Activated CD4-positive, alpha-beta memory T cell treated with anti-CD3 and anti-CD28 coated beads for 36 hours (primary cell): ENCODE data around the gene MRPL36. TPM values are rescaled to one million over a fixed set of nuclear protein-coding genes. Genes with fewer than 3 reads are reported as not detected.

Experiments used
- CTCF ChIA-PET: fragments of 350-600 bp; sonication (Branson Sonifier 250); formaldehyde crosslinking; loops from one replicate; lab custom pipeline; 2021; ENCODE audit warnings: antibody characterized with exemption, inconsistent platforms; lab: Charles Lee
- POLR2A ChIA-PET: fragments of 350-600 bp; sonication (Branson Sonifier 250); formaldehyde crosslinking; loops from one replicate; lab custom pipeline; 2021; ENCODE audit warnings: antibody characterized with exemption; lab: Charles Lee
- DNase-seq: peaks from one replicate; pipeline ENCODE4 v3.0.0-alpha.2; 2020
- H3K27ac Mint-ChIP-seq: one replicate; pipeline ENCODE4 v1.8.0; 2021; ENCODE audit warnings: mixed read lengths
- H3K27me3 Mint-ChIP-seq: one replicate; pipeline ENCODE4 v1.8.0; 2021; ENCODE audit warnings: mixed read lengths
- H3K36me3 Mint-ChIP-seq: one replicate; pipeline ENCODE4 v1.8.0; 2021; ENCODE audit warnings: mixed read lengths
- H3K4me1 Mint-ChIP-seq: one replicate; pipeline ENCODE4 v1.8.0; 2021; ENCODE audit warnings: low read depth, mixed read lengths
- H3K4me3 Mint-ChIP-seq: one replicate; pipeline ENCODE4 v1.8.0; 2021; ENCODE audit warnings: mild to moderate bottlenecking, mixed read lengths
- H3K9me3 Mint-ChIP-seq: one replicate; pipeline ENCODE4 v1.8.0; 2021; ENCODE audit warnings: mixed read lengths
- intact Hi-C: fragments of 100-400 bp; cut with micrococcal nuclease; formaldehyde crosslinking; loops from one replicate; pipeline ENCODE4 v1.15.1; 2023
- total RNA-seq, 2 experiments: library from RNA; stranded (reverse); gene quantifications; one replicate each; pipeline ENCODE4 v1.2.3, GENCODE V29; 2021

The MRPL36 gene
- total RNA-seq, 2 experiments from 2014 or later = 60.8 to 64.7 TPM

- ChIA-PET POLR2A (no interaction called here), CTCF (no interaction called here)
- Mint-ChIP-seq H3K36me3 (no peaks in the 10 kb centered on the region), H3K4me3 (no peak overlapping the region), H3K27ac (no peak overlapping the region), H3K27me3 (peaks cover 3% of the 10 kb centered on the region), H3K4me1 (no peaks in the 10 kb centered on the region), H3K9me3 (no peaks in the 10 kb centered on the region)
- intact Hi-C loops = no loop called here
- DNase-seq = no peak
Observed at GRCh38 chr5:1769752-1770442, 29.7 kb downstream of the MRPL36 start.

DNA sequence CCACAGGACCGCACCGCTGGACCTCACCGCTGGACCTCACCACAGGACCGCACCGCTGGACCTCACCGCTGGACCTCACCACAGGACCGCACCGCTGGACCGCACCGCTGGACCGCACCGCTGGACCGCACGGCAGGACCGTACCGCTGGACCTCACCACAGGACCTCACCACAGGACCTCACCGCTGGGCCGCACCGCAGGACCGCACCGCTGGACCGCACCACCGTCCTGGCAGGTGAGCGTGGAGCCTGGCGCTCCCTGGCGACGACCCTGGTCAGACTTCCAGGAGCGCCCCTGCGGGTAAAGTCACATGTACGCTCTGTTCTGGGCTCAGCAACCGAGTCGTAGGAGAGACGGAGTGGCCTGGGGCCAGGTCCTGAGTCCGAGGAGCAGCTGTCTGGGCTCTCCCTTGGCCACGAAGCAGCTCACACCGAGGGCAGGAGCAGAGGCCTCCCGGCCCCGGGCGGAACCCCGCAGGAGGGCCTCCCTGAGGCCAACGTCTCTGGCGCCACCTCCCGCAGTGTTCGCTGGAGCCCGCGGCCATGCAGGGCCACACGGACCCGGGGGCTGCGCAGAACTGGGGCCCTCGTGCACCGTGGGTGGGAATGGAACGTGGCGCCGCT, 30.5 kb downstream of the MRPL36 start:
- no peak for DNase-seq
- Mint-ChIP-seq H3K4me3 (no peak overlapping the region), H3K27me3 (peaks cover 5% of the 10 kb centered on the region), H3K4me1 (no peaks in the 10 kb centered on the region), H3K27ac (no peak overlapping the region), H3K36me3 (no peaks in the 10 kb centered on the region), H3K9me3 (no peaks in the 10 kb centered on the region)
- ChIA-PET CTCF (no interaction called here), POLR2A (no interaction called here)
- intact Hi-C loops = no loop called here

DNA sequence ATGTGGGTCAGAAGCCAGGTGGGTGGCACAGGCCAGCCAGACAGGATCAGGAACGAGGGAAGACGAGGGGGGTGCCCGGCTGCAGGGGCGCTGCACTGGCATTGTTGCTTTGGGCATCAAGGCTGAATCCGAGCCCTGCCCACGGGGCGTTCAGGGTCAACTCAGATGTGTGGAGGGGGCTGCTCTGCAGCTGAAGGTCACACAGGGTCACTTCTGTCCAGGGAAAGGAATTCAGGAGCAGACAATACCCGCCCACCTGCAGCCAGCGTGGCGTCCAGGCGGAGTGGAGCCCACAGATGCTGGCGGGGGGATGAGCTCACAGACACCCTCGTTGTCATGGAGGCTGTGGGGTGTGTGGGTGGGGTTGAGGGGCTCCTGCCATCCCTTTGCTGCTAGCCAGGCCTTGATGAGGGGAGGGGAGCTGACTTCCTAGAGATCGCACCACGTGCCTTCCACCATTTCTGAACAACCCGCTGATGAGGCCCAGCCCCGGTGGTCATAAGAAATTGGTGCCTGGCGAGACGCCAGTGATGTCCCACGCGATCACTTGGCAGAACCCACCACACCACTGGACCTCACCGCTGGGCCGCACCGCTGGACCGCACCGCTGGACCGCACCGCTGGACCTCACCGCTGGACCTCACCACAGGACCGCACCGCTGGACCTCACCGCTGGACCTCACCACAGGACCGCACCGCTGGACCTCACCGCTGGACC, 31.2 kb downstream of the MRPL36 start:
- H3K36me3 Mint-ChIP-seq = no peaks in the 10 kb centered on the region
- CTCF ChIA-PET = no interaction called here
- H3K27me3 Mint-ChIP-seq = peaks cover 9% of the 10 kb centered on the region
- intact Hi-C loops = no loop called here
- DNase-seq = no peak
- POLR2A ChIA-PET = no interaction called here
- H3K27ac Mint-ChIP-seq = no peak overlapping the region
- H3K4me3 Mint-ChIP-seq = no peak overlapping the region
- no peaks in the 10 kb centered on the region for H3K9me3 Mint-ChIP-seq
- no peaks in the 10 kb centered on the region for H3K4me1 Mint-ChIP-seq

- Mint-ChIP-seq H3K27me3 (peaks cover 9% of the 10 kb centered on the region), H3K36me3 (no peaks in the 10 kb centered on the region), H3K9me3 (no peaks in the 10 kb centered on the region), H3K4me1 (no peaks in the 10 kb centered on the region), H3K4me3 (no peak overlapping the region), H3K27ac (no peak overlapping the region)
- CTCF ChIA-PET = no interaction called here
- POLR2A ChIA-PET = no interaction called here
- DNase-seq = no peak
- intact Hi-C loops = no loop called here
Observed at GRCh38 chr5:1767524-1768282, 31.9 kb downstream of the MRPL36 start.

DNA sequence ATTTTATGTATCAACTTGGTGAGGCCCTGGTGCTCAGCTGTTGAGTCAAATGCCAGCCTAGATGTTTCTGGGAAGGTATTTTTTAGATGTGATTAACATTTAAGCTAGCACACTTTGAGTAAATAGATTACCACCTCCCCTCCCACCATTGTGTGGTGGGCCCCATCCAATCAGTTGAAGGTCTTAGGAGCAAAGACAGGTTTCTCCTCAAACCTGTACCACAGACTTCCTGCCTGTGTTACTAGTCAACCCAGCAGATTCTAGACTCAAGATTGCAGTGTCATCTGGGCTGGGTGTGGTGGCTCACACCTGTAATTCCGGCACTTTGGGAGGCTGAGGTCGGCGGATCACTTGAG, 33.8 kb downstream of the MRPL36 start:
- no peaks in the 10 kb centered on the region for H3K9me3 Mint-ChIP-seq
- CTCF ChIA-PET = no interaction called here
- no peaks in the 10 kb centered on the region for H3K36me3 Mint-ChIP-seq
- H3K27me3 Mint-ChIP-seq = peaks cover 14% of the 10 kb centered on the region
- no peak overlapping the region for H3K27ac Mint-ChIP-seq
- POLR2A ChIA-PET = interaction anchor here (0.8 kb wide), 1 partner anchor 11 kb away, joined by 3 read pairs; no protein-coding TSS in a partner anchor
- H3K4me3 Mint-ChIP-seq = no peak overlapping the region
- DNase-seq = no peak
- H3K4me1 Mint-ChIP-seq = no peaks in the 10 kb centered on the region
- intact Hi-C loops = no loop called here

- H3K36me3 Mint-ChIP-seq = no peaks in the 10 kb centered on the region
- no peak for DNase-seq
- ChIA-PET POLR2A (interaction anchor here (0.8 kb wide), 1 partner anchor 12 kb away, joined by 3 read pairs; no protein-coding TSS in a partner anchor), CTCF (no interaction called here)
- intact Hi-C loops = no loop called here
- H3K27me3 Mint-ChIP-seq = peaks cover 14% of the 10 kb centered on the region
- no peak overlapping the region for H3K4me3 Mint-ChIP-seq
- no peaks in the 10 kb centered on the region for H3K9me3 Mint-ChIP-seq
- H3K27ac Mint-ChIP-seq = no peak overlapping the region
- H3K4me1 Mint-ChIP-seq = no peaks in the 10 kb centered on the region
Observed at GRCh38 chr5:1765141-1765879, 34.3 kb downstream of the MRPL36 start.

DNA sequence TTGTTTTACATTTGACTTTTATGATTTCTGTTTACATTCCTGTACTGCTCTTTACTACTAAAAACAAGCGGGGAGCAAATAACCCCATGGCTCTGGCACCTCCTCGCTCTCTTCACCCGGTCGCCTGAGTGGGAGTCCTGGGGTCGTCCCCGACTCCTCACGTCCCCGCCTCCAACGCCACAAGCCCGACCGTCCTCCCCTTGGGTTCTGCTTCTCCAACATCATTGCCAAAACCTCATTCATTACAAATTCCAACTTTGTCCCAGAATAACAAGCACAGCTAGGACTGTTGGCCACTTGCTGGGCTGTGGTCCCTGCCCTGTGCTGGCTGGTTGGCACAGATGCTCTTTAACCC, 35.1 kb downstream of the MRPL36 start:
- no peak for DNase-seq
- ChIA-PET POLR2A (no interaction called here), CTCF (interaction anchor here (2.2 kb wide), 2 partner anchors 37 to 275 kb away, joined by 8 to 10 read pairs; no protein-coding TSS in a partner anchor)
- H3K4me1 Mint-ChIP-seq = no peaks in the 10 kb centered on the region
- H3K36me3 Mint-ChIP-seq = no peaks in the 10 kb centered on the region
- H3K27ac Mint-ChIP-seq = no peak overlapping the region
- H3K9me3 Mint-ChIP-seq = no peaks in the 10 kb centered on the region
- H3K4me3 Mint-ChIP-seq = no peak overlapping the region
- peaks cover 11% of the 10 kb centered on the region for H3K27me3 Mint-ChIP-seq
- intact Hi-C loops = loop anchor here (5.0 kb wide), 1 partner anchor 273 kb away; no protein-coding TSS in a partner anchor

GRCh38 chr5:1763960-1764605, 35.6 kb downstream of the MRPL36 start:
- no peak for DNase-seq
- Mint-ChIP-seq H3K4me3 (no peak overlapping the region), H3K27me3 (peaks cover 11% of the 10 kb centered on the region), H3K27ac (no peak overlapping the region), H3K36me3 (no peaks in the 10 kb centered on the region), H3K4me1 (no peaks in the 10 kb centered on the region), H3K9me3 (no peaks in the 10 kb centered on the region)
- intact Hi-C loops = loop anchor here (1.0 to 5.0 kb wide), 2 partner anchors 253 to 273 kb away; no protein-coding TSS in a partner anchor
- ChIA-PET CTCF (interaction anchor here (0.9 to 2.2 kb wide), 9 partner anchors 12 to 278 kb away, joined by 3 to 10 read pairs (median 5); no protein-coding TSS in a partner anchor), POLR2A (no interaction called here)

GRCh38 chr5:1763548-1763911, 36.1 kb downstream of the MRPL36 start:
- peaks cover 11% of the 10 kb centered on the region for H3K27me3 Mint-ChIP-seq
- H3K27ac Mint-ChIP-seq = no peak overlapping the region
- intact Hi-C loops = loop anchor here (1.0 to 5.0 kb wide), 2 partner anchors 254 to 274 kb away; no protein-coding TSS in a partner anchor
- ChIA-PET POLR2A (no interaction called here), CTCF (interaction anchor here (0.6 to 2.2 kb wide), 15 partner anchors 11 to 283 kb away, joined by 3 to 10 read pairs (median 4); no protein-coding TSS in a partner anchor)
- DNase-seq = peak; percentile 57
- H3K4me1 Mint-ChIP-seq = no peaks in the 10 kb centered on the region
- peaks cover 4% of the 10 kb centered on the region for H3K9me3 Mint-ChIP-seq
- no peaks in the 10 kb centered on the region for H3K36me3 Mint-ChIP-seq
- H3K4me3 Mint-ChIP-seq = no peak overlapping the region

GRCh38 chr5:1762883-1763547, 36.6 kb downstream of the MRPL36 start:
- Mint-ChIP-seq H3K4me1 (no peaks in the 10 kb centered on the region), H3K27ac (no peak overlapping the region), H3K36me3 (no peaks in the 10 kb centered on the region), H3K27me3 (peaks cover 11% of the 10 kb centered on the region), H3K9me3 (peaks cover 7% of the 10 kb centered on the region), H3K4me3 (no peak overlapping the region)
- CTCF ChIA-PET = interaction anchor here (0.6 to 2.2 kb wide), 16 partner anchors 11 to 284 kb away, joined by 3 to 10 read pairs (median 4); no protein-coding TSS in a partner anchor
- DNase-seq = peak; percentile 6
- intact Hi-C loops = loop anchor here (1.0 to 5.0 kb wide), 2 partner anchors 254 to 274 kb away; no protein-coding TSS in a partner anchor
- POLR2A ChIA-PET = no interaction called here
